Measurements from ENCODE around the gene ATP12A.

DNA sequence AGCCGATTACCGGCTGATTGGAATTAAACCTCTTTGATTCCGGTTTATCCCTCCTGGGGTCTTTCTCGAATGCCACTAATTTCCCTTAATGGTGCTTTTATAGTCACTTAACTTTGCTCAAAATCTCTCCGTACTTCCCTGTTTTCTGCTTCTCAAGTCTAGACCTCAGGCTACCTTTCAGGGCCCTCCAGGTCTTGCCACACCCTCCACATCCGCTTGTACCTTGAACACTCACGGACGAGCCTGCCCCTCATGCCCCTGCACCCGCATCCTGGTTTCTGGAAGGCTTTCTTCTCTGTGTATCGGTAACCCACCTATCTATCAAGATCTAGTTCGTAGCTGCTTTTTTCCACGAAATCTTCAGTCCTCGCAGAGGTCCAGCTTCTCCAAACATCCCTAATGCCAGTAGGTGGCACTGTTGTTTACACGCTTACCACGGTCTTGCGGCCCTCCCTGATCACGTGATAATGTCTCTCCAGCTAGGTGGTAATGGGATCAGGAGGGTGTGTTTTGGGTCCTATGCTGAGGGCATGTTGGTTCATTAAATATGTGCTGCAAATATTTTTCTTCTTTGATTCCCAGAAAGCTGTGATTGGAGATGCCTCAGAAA is 13.8 kb downstream of the ATP12A start:
- no peak for TF ChIP-seq EZH2 (IDR thresholded peaks at IDR 0.05; ENCODE audit: borderline replicate concordance)
- TF ChIP-seq, protein P1, sequence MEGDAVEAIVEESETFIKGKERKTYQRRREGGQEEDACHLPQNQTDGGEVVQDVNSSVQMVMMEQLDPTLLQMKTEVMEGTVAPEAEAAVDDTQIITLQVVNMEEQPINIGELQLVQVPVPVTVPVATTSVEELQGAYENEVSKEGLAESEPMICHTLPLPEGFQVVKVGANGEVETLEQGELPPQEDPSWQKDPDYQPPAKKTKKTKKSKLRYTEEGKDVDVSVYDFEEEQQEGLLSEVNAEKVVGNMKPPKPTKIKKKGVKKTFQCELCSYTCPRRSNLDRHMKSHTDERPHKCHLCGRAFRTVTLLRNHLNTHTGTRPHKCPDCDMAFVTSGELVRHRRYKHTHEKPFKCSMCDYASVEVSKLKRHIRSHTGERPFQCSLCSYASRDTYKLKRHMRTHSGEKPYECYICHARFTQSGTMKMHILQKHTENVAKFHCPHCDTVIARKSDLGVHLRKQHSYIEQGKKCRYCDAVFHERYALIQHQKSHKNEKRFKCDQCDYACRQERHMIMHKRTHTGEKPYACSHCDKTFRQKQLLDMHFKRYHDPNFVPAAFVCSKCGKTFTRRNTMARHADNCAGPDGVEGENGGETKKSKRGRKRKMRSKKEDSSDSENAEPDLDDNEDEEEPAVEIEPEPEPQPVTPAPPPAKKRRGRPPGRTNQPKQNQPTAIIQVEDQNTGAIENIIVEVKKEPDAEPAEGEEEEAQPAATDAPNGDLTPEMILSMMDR (IDR thresholded peaks at IDR 0.05; ENCODE audit: poor library complexity) = peak; percentile 64

Measured in hepatocyte (in vitro differentiated cells).